ENCODE results near the gene MAPT. TPM values are rescaled to one million over a fixed set of nuclear protein-coding genes. Genes with fewer than 3 reads are reported as not detected.

The MAPT gene
- total RNA-seq, 1 experiment from 2014 or later = 3.5 TPM

DNA sequence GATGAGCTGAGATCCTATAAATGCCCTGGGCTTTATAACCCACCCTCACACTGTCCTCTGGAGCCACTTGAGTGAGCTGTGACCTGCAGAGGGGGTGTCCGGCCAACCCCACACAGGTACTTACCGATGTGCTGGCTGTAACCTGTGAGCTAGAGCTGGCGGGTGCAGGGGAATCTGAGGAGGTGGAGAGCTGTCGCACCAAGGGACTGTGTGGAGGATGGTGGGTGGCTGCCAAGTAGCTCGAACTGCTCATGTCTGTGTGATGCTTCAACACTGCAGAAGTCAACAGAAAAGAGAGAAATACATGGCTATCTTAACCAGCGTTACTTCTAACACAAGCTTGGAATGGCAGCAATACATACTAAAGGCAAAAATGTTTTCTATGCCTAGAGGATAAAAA is 144.1 kb downstream of the MAPT start:
- no peak for DNase-seq (ENCODE audit: extremely low read depth, low read depth)

DNA sequence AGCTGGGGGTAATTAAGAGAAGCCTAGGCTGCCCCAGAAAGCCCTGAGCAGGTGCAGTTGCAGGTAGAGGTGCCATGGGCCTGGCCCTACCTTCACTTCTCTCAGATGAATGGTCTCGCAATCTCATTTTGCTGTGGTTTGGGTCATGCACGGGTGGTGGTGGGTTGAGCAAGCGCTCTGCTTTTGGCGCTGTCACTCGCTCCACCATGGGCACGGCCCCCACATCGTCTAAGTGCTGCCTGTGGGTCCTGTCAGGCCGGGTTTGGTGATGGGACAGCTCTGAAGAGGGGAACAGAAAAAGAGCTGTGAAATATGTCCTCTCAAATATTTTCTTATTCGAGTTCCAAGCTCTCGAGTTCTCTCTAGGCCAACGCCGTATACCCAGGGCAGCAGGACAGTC is 144.6 kb downstream of the MAPT start:
- DNase-seq (ENCODE audit: extremely low read depth, low read depth) = no peak

DNA sequence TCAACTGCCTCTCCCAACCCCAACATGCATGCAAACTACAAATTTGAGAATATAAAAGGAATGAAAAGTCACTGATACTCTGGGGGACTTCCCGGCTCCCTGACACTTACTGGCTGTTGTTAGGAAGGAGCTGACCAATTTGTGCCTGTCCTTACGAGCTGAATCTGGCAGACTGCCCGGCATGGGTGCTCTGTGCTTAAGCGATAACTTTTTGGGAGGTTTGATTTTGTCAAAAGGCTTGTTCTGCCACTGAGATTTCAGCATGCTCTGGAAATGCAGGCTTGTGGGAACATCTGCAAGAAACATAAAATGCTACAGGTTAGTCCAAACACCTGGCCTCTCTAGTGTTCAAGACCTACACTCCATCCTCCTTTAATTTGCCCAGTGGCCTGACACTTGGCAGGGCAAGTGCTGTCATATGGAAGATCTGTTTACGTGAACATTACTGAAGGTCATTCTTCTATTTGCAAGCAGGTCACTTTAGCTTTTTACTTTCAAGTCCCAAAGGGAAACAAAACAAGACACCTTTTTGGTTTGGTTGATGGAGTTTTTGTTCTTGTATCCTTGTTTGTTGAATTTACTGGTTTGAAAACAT is 145.3 kb downstream of the MAPT start:
- no peak for DNase-seq (ENCODE audit: extremely low read depth, low read depth)

DNA sequence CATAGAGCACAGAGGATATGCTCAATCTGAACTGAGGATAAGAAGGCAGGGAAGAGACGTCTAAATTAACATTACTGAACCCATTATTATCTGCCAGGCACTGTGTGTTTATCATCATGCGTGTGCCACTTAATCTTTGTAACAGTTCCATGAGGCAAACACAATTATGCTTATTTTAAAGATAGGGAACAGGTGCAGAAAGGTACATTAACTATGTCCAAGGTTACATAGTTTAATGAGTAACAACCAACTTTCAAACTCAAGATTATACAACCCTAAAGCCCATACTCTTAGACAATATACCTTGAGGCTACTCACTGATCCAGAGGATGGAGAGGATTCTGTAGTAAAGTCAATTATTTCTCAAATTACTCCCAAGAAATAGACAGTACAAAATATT is 147.9 kb downstream of the MAPT start:
- no peak for DNase-seq (ENCODE audit: extremely low read depth, low read depth)

DNA sequence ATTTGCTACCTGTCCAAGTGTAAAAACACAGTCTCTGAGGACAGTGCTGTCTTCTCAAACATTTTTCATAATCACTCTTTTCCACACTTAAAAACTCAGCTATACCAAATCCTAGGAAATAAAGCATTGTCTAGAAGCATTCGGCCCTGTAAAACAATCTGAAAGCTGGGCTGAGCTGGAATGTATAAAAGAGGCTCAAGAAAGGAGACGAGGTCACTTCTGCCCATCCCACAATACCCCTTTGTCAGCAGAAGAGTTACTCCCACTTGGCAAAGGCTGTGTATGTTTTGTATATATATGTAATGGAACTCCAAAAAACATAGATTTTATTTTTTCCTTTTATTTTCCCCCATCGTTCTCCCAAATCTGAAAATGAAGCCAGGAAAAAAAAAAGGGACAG is 148.6 kb downstream of the MAPT start:
- no peak for DNase-seq (ENCODE audit: extremely low read depth, low read depth)

DNA sequence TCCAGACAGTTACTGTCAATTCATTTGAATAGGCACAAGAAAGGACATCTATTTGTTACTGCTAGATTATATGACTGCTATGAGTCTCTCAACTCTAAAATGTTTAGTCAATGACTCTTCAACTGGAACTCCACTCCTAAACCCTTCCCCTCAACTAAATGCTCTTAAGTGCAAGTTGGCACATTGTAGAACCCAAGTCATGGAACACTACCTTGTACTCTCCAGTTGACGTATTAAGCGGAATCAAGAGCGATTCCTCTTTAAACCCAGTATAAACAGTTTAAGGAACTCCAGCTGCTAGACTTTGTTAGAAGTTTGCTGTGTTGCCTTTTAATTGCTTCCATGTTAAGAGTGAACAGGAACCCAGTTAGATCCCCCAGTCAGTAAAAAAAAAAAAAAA is 149.3 kb downstream of the MAPT start:
- DNase-seq (ENCODE audit: extremely low read depth, low read depth) = no peak

DNA sequence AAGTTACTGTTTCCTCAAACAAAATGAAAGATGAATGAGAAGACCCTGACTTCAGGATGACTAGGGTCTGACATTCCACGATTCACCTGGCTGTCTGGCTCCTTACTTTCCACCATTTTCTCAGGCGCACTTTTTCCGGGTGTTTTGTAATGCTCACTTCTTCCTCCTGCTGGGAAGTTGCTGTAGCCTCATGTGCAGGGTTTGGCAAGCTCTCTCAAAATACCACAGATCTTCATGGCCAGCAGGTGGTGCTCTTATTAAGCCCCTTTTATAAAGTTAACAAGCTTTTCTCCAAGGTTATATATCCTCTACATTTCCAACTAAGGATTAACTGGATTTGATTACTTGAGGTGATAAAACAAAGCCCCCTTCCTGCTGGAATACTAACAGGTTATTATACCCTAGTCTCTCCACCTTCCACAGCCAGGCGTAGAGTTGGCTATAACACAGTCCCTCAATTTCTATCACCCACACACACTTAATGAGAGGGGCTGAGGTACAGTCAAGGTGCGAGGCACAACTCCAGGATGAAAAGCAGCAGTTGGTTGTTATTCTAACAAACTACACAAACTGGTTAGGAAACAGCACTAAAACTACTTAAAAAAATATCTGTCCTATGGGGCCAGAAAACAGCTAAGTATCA is 150.1 kb downstream of the MAPT start:
- peak; percentile 78 for DNase-seq (ENCODE audit: extremely low read depth, low read depth)

DNA sequence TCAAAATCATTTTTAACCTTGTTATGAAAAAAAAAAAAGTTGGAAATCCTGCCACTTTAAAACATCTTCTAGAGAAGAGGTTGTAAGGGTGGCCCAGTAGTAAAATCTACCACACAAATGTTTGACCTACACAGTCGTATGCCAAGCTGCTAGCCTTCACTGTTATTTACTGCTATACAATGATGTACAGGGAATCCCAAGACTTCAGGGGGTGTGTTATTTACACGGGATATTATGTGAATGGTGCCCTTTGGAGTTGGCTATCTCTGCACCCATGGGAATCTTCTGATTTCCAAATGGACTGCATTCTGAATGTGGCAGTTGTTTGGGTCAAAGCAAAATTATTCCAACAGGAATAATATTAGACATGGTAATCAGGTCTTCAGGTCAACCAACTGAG is 150.6 kb downstream of the MAPT start:
- DNase-seq (ENCODE audit: extremely low read depth, low read depth) = no peak

DNA sequence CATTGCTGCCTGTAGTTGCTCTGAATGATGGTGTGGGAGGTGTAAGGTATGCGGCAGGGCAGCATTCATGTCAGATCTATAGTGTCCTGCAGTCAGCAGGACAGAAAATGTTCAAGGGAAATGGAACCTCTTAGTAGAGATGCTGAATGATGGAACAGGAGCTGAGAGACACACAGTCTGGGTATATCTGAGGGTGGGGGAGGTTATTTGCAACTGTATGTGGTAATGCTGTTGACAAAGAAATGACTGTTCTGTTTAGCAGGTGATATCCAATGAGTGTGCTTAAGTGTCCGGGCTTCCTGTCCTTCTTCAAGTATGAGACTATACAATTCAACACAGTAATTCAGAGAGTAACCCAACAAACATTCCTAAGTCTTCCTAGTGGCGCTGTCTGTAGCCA is 151.3 kb downstream of the MAPT start:
- no peak for DNase-seq (ENCODE audit: extremely low read depth, low read depth)

DNA sequence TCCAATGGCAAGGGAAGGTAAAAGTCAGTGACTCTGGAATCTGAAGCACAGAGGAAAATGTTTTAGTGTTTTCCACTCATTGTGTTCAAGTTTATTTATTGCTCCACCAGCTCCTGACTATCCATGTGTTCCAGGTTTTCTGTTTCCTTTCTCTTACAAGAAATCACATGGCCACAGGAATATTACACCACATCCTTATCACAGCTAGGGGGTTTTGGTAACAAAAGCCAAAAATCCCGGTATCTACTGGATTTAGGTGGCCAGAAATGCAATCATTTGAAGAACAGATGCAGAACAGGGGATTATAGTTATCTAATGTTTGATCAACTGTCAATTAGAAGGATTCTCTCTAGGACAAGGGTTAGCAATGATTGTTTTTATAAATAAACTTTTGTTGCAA is 152.6 kb downstream of the MAPT start:
- no peak for DNase-seq (ENCODE audit: extremely low read depth, low read depth)

DNA sequence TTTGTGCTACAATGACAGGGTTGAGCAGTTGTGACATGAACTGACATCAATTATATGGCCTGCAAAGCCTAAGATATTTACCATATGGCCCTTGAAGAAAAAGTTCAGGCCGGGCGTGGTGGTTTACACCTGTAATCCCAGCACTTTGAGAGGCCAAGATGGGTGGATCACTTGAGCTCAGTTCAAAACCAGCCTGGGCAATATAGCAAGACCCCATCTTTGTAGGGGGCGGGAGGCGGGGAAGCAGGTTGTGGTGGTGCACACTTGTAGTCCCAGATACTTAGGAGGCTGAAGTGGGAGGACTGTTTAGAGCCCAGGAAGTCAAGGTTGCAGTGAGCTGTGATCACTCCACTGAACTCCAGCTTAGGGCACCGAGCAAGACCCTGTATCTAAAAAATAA is 153.0 kb downstream of the MAPT start:
- DNase-seq (ENCODE audit: extremely low read depth, low read depth) = no peak

DNA sequence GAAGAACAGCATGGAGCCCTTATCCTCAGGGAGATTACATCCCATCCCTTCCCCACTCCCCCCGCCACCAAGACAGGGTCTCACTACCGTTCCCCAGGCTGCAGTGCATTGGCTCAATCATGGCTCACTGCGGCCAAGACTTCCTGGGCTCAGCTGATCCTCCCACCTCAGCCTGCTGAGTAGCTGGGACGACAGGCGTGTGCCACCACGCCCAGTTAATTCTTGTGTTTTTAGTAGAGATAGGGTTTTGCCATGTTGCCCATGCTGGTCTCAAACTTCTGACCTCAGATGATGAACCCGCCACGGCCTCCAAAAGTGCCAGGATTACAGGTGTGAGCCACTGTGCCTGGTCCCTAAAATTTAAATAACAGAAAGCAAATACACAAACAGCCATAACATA is 153.5 kb downstream of the MAPT start:
- no peak for DNase-seq (ENCODE audit: extremely low read depth, low read depth)

DNA sequence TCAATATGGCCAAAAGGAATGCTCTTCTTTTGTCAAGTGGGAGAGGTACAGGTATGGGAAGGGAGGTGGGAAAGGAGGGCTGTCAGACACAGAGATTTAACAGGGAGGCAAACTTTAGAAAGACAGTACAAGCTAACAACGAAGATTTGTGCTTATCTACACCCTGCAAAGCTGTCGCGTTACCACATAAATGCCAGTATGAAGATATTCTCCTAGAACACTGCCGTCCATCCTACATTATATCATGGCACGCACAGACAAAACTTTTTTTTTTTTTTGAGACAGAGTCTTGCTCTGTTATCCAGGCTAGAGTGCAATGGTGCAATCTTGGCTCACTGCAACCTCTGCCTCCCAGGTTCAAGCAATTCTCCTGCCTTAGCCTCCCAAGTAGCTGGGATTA is 155.3 kb downstream of the MAPT start:
- no peak for DNase-seq (ENCODE audit: extremely low read depth, low read depth)

DNA sequence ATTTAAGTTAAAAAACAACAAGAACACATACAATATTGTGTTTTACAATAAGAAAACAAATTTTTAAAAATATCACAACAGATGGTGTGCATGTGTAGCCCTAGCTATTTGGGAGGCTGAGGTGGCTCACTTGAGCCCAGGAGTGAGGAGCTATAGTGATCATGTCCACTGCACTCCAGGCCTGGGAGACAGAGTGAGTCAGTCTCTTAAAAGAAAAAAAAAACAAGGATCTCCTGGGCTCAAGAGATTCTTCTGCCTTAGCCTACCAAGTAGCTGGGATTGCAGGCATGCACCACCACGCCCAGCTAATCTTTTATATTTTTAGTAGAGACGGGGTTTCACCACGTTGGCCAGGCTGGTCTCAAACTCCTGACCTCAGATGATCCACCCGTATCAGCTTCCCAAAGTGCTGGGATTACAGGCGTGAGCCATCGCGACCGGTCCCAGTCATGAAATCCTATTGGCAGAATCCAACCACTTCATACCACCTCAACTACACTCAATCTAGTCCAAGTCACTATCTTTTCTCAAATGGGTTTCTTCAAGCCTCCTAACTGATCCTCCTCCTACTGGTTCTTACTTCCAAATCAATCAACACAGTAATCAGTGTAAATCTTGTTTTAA is 159.7 kb downstream of the MAPT start:
- no peak for DNase-seq (ENCODE audit: extremely low read depth, low read depth)

DNA sequence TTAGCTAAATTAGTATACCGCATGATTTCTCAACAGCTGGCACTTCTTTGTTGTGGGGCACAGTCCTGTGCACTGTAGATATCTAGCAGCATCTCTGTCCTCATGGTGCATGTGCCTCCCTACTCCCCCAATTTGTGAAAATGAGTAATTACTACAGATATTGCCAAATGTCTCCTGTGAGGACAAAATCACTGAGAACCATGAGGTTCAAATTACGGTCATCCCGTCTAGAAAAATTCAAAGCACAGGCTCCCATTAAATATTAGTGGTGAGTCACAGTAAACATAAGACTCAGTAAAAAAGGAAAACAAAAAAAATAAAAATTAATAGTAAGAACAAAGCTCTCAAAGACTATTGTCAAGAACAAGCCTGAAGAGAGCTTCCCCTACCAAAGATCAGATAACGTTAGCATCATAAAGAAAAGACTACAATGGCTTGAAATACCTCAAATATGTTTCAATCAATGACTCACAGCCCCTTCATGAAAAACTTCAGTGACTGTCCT is 162.5 kb downstream of the MAPT start:
- DNase-seq (ENCODE audit: extremely low read depth, low read depth) = no peak

DNA sequence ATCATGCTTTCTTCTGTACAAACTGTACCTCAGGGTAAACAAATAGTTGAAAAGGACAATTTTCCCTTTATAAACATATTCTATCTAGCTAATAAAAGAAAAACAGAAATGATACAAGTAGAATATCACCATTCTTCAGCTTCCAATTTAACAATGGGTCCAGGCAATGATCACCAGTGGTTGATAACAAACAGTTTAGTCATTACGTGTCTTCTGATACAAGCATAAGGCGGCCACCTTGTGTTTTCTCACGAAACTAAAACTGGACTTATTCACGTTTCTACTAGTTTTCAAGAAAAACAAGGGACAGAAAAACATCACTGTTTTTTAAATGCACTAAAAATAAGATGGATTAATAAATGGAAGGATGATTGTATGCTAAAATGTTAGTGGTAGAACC is 163.0 kb downstream of the MAPT start:
- DNase-seq (ENCODE audit: extremely low read depth, low read depth) = no peak

DNA sequence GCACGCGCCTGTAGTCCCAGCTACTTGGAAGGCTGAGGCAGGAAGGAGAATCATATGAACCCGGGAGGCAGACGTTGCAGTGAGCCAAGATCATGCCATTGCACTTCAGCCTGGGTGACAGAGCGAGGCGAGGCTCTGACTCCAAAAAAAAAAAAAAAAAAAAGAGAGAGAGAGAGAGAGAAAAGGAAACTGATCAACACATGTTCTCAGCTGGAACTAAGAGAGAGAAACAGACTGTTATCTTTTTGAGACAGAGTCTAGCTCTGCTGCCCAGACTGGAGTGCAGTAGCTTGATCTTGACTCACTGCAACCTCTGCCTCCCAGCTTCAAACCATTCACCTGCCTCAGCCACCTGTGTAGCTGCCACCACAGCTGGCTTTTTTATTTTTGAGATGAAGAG is 165.1 kb downstream of the MAPT start:
- DNase-seq (ENCODE audit: extremely low read depth, low read depth) = no peak

DNA sequence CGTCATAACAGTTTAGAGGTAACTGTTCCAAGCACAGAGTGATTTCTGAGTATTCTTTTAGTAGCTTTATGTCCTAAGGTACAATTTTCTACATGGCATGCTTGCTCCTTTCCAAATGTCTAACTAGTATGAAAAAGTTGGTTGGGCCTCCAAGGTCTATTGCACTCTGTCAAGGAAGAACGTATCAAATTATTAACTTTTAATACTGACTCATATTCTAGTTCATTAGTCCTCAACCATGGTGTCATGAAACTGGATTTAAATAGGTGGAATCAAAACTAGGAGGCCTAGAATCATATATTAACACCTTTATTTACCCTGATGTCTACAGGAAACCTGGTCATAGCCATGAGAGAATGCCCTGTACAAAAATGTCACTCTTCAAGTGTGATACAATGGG is 166.1 kb downstream of the MAPT start:
- DNase-seq (ENCODE audit: extremely low read depth, low read depth) = no peak

DNA sequence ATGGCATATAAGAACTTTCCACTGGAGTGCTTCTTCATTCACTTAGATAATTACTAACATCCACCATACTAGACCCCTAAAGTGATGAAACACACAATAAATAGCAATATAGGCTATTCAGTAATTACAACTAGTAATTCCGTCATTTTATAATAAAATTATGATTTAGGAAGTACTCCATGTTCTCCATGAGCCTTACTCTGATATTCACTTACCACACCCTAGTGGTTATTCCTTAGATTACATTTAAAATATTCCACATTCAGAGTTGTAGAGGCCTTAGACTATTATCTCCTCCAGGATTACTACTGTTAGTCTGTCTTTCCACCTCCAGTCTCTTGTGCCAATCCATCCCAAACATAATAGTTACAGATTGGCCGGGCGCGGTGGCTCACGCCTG is 167.1 kb downstream of the MAPT start:
- peak; percentile 16 for DNase-seq (ENCODE audit: extremely low read depth, low read depth)

DNA sequence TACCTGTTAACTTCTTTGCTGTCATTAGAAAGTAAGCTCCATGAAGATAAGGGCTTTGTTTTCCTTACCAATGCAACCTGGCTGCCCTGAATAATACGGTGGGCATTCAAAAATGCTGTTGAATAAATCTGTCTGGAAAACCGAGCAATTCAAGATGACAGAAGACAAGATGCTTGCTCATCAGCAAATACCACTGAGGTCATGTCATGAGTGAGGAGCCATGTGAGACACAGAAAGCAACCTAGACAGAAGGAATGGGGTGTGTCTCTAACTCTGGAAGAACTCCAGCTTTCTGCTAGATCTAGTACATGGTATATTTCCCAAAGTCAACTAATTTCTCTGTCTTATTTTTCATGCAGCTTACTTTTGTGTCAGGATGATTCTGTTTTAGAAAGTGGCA is 168.9 kb downstream of the MAPT start:
- peak; percentile 8 for DNase-seq (ENCODE audit: extremely low read depth, low read depth)

DNA sequence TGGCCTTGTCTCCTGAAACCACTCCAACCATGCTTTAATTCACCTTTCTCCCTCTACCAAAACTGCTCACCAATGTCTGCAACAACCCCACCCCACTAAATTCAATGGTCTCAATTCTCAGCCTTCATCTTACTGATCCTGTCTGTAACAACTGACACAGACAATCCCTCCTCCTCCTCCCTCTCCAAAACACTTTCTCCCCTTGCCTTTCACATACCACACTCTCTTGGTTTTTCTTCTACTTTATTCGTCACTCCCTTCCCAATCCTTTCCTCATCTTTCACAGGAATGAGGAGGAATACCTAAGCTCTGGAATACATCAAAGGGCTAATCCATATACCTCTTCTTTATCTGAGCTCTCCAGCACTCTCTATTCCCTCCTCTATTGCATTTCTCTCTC is 170.1 kb downstream of the MAPT start:
- DNase-seq (ENCODE audit: extremely low read depth, low read depth) = no peak

DNA sequence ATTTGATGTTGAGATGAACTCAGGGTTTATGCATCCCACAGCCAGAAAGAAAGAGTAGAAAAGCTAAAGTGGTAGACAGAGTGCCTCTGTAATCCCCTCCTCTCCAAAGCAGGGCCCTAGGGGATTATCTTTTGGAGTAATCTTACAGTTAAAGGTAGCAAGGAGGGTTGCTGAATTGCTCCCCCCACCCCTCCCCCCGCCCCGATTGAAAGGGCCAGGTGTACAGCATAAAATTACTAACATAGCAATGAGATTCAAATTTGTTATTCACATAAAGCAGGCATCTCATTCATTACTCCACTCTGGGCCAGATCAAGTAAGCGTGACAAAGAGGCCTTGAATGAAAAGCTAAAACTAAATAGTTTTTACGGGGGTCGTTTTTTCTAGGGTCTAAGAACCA is 177.4 kb downstream of the MAPT start:
- no peak for DNase-seq (ENCODE audit: extremely low read depth, low read depth)
